Measurements from ENCODE around the gene PRDM11.

The PRDM11 gene

GRCh38 chr11:45212566-45213315 lies 66.3 kb downstream of the PRDM11 start:
- no peak for DNase-seq

GRCh38 chr11:45213316-45213665 lies 66.9 kb downstream of the PRDM11 start:
- DNase-seq = no peak

GRCh38 chr11:45213717-45214116 lies 67.3 kb downstream of the PRDM11 start:
- DNase-seq = no peak

GRCh38 chr11:45215098-45215865 lies 68.8 kb downstream of the PRDM11 start:
- no peak for DNase-seq

GRCh38 chr11:45216031-45216430 lies 69.6 kb downstream of the PRDM11 start:
- no peak for DNase-seq

- no peak for DNase-seq
Observed at GRCh38 chr11:45216901-45217300, 70.5 kb downstream of the PRDM11 start.

- no peak for DNase-seq
Observed at GRCh38 chr11:45217991-45218390, 71.6 kb downstream of the PRDM11 start.

- DNase-seq = no peak
Observed at GRCh38 chr11:45218705-45219104, 72.3 kb downstream of the PRDM11 start.

GRCh38 chr11:45219411-45219810 lies 73.0 kb downstream of the PRDM11 start:
- DNase-seq = no peak

GRCh38 chr11:45223496-45223895 lies 77.1 kb downstream of the PRDM11 start:
- DNase-seq = no peak

GRCh38 chr11:45224766-45225165 lies 78.3 kb downstream of the PRDM11 start:
- no peak for DNase-seq

- no peak for DNase-seq
Observed at GRCh38 chr11:45225277-45225676, 78.8 kb downstream of the PRDM11 start.

GRCh38 chr11:45225961-45226871 lies 79.8 kb downstream of the PRDM11 start:
- no peak for DNase-seq

- no peak for DNase-seq
Observed at GRCh38 chr11:45226901-45227300, 80.5 kb downstream of the PRDM11 start.

- DNase-seq = no peak
Observed at GRCh38 chr11:45227836-45228235, 81.4 kb downstream of the PRDM11 start.

GRCh38 chr11:45229401-45230020 lies 83.1 kb downstream of the PRDM11 start:
- DNase-seq = no peak

GRCh38 chr11:45232341-45233080 lies 86.1 kb downstream of the PRDM11 start:
- DNase-seq = no peak

- peak; percentile 82 for DNase-seq
Observed at GRCh38 chr11:45233121-45233803, 86.8 kb downstream of the PRDM11 start.

- no peak for DNase-seq
Observed at GRCh38 chr11:45233804-45234170, 87.3 kb downstream of the PRDM11 start.

- no peak for DNase-seq
Observed at GRCh38 chr11:45234306-45235006, 88.0 kb downstream of the PRDM11 start.
